ENCODE data around the gene JAK3.

DNA sequence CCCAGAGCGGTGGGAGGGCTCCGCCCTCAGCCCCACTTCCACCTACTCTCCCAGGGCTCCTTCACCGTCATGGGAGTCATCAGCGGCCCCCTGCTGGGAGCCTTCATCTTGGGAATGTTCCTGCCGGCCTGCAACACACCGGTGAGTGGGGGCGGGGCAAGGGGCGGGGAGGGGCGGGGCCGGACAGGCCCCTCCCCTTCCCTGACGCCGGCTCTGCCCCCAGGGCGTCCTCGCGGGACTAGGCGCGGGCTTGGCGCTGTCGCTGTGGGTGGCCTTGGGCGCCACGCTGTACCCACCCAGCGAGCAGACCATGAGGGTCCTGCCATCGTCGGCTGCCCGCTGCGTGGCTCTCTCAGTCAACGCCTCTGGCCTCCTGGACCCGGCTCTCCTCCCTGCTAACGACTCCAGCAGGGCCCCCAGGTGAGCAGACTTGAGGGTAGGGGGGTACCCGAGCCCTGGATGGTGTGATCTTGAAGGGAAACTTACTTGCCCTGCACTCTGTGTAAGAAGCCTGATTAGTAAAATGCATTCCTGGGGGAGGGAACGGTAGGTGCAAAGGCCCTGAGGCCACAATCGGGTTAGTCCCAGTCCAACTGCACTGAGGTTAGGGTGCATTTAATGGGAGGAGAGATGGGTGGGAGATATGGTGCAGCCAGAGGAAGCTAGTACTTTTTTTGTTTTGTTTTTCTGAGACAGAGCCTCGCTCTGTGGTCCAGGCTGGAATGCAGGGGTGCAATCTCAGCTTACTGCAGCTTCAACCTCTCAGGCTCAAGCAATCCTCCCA is 36.0 kb upstream of the JAK3 start:
- TF ChIP-seq POLR2A (IDR thresholded peaks at IDR 0.05) = no peak
- TF ChIP-seq CTCF (IDR thresholded peaks at IDR 0.05) = no peak
- no peak for TF ChIP-seq EP300 (IDR thresholded peaks at IDR 0.05)
